ENCODE results near the gene L2HGDH. TPM values are rescaled to one million over a fixed set of nuclear protein-coding genes. Genes with fewer than 3 reads are reported as not detected.
A peak's percentile ranks its signal among the peaks of the same experiment; 100 is the strongest.

L2HGDH gene
- total RNA-seq, 3 donors from 2014 or later (not counting 1 experiment from before 2014, with no cell fraction given) = 4.2 to 5.6 (median 5.4) TPM

DNA sequence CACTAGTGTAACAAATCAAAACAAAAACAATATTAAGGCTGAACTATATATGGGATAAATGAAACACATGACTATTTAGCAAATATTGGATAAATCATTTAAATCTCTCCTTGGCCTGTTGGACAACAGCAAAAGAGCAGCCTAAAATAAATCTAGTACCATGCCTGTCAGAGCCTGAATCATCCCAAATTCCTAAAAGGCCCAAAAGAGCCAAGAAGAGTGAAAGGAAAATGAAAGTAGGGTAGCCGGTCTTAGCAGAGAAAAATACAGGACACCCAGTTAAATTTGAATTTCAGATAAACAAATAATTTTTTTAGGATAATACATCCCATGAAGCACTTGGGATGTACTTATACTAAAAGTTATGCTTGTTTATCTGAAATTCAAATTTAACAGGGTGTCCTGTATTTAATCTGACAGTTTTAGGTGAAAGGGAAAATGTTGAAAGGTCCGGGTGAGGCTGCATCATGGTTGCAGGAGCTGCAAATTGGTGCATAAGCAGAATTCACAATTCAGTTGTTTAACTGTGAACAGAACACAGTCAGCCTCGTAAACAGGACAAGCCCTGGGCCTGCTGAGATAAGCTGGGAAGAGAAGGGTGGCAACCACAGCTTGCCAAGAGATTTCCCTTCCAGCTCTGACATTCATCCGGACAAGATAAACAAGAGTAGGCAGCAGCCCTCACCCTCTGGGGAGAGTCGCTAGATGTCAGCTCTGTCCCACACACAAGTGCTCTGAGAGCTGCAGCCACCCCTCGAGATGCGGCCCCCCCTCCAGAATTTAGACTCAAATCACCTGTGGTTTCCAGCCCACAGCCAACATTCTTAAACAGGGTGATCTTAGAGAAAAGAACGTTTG, 30.4 kb upstream of the L2HGDH start:
- peak in 1 of 2 donors; percentile 68 for DNase-seq
- Histone ChIP-seq H3K36me3 (ENCODE audit: control insufficient read depth, insufficient read depth, low read length) (peaks cover 7% of the 10 kb centered on the region), H3K4me1 (ENCODE audit: control insufficient read depth, insufficient read depth, low read length) (peaks cover 7% of the 10 kb centered on the region), H3K27me3 (ENCODE audit: control insufficient read depth, insufficient read depth, low read length) (no peaks in the 10 kb centered on the region), H3K4me3 (ENCODE audit: low read length) (no peak overlapping the region), H3K27ac (ENCODE audit: low read length) (no peak overlapping the region), H3K9me3 (ENCODE audit: control insufficient read depth, insufficient read depth, low read length) (no peaks in the 10 kb centered on the region)
- intact Hi-C loops (cut with micrococcal nuclease) = loop anchor here (1.0 to 5.0 kb wide), 2 partner anchors 190 to 518 kb away; partner anchors contain the start of gene MAP4K5
- Mint-ChIP-seq H3K27me3 (ENCODE audit: low read depth in 2 of 2) (no peaks in the 10 kb centered on the region), H3K27ac (peak overlapping the region in 1 of 2 donors; percentile 70), H3K4me1 (peaks cover 16 to 27% of the 10 kb centered on the region in 2 donors), H3K4me3 (peak overlapping the region; percentile 40), H3K9me3 (no peaks in the 10 kb centered on the region), H3K36me3 (no peaks in the 10 kb centered on the region)
- TF ChIP-seq, protein P1, sequence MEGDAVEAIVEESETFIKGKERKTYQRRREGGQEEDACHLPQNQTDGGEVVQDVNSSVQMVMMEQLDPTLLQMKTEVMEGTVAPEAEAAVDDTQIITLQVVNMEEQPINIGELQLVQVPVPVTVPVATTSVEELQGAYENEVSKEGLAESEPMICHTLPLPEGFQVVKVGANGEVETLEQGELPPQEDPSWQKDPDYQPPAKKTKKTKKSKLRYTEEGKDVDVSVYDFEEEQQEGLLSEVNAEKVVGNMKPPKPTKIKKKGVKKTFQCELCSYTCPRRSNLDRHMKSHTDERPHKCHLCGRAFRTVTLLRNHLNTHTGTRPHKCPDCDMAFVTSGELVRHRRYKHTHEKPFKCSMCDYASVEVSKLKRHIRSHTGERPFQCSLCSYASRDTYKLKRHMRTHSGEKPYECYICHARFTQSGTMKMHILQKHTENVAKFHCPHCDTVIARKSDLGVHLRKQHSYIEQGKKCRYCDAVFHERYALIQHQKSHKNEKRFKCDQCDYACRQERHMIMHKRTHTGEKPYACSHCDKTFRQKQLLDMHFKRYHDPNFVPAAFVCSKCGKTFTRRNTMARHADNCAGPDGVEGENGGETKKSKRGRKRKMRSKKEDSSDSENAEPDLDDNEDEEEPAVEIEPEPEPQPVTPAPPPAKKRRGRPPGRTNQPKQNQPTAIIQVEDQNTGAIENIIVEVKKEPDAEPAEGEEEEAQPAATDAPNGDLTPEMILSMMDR (IDR thresholded peaks at IDR 0.05) = peak; percentile 51
- ATAC-seq = peak; percentile 86 to 99 (median 93)
- 8% methylated on average over 7 of the region's 8 CpGs for WGBS (ENCODE audit: insufficient coverage)

DNA sequence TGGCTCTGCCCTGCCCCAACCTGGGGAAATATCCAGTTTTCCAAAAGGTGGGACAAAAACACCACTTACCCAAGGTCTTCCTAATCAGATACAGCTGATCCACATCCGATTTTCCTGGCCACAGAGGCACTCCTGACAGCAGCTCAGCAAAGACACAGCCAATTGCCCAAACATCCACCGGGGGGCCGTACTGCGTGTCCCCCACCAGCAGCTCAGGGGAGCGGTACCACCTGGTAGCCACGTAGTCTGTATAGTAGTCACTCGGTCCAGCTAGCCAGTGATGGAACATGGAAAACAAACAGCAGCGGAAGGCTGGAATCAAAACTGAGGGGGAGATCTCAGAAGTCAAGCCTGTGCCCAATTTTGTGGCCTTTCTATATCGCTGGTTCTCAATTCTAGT, 28.9 kb upstream of the L2HGDH start:
- Mint-ChIP-seq H3K4me3 (no peak overlapping the region), H3K27me3 (ENCODE audit: low read depth in 2 of 2) (no peaks in the 10 kb centered on the region), H3K36me3 (no peaks in the 10 kb centered on the region), H3K27ac (no peak overlapping the region), H3K9me3 (no peaks in the 10 kb centered on the region), H3K4me1 (peaks cover 17 to 28% of the 10 kb centered on the region in 2 donors)
- Histone ChIP-seq H3K4me1 (ENCODE audit: control insufficient read depth, insufficient read depth, low read length) (peaks cover 12% of the 10 kb centered on the region), H3K36me3 (ENCODE audit: control insufficient read depth, insufficient read depth, low read length) (peaks cover 7% of the 10 kb centered on the region), H3K9me3 (ENCODE audit: control insufficient read depth, insufficient read depth, low read length) (no peaks in the 10 kb centered on the region), H3K27ac (ENCODE audit: low read length) (no peak overlapping the region), H3K4me3 (ENCODE audit: low read length) (no peak overlapping the region), H3K27me3 (ENCODE audit: control insufficient read depth, insufficient read depth, low read length) (no peaks in the 10 kb centered on the region)
- TF ChIP-seq, protein P1 (IDR thresholded peaks at IDR 0.05) = no peak
- WGBS (ENCODE audit: insufficient coverage) = 94% methylated on average over 8 of the region's 9 CpGs
- ATAC-seq (no peak), DNase-seq (no peak)
- intact Hi-C loops (cut with micrococcal nuclease) = loop anchor here (5.0 kb wide), 1 partner anchor 191 kb away; the partner anchor contains the start of gene MAP4K5

DNA sequence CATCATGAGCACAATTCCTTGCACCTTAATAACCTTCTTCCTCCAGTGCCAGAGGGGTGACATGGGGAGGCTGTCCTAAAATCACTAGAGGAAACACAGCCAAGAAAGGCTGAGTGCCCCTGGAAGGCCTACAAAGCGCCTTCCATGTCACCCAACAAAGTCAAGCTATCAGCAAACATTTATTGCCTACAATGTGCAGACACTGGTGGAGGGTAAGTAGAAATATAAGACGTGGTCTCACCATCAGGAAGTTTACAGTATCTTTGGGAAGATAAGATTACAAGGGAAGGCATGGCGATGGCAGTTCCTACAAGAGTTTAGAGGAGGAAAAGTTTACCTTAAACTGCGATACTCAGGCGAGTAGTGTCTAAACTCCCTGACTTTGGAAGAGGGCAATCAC, 28.0 kb upstream of the L2HGDH start:
- intact Hi-C loops (cut with micrococcal nuclease) = loop anchor here (5.0 kb wide), 1 partner anchor 192 kb away; the partner anchor contains the start of gene MAP4K5
- 100% methylated on average over 4 of the region's 5 CpGs for WGBS (ENCODE audit: insufficient coverage)

More for the DNA sequence above, 28.0 kb upstream of the L2HGDH start:
- Histone ChIP-seq H3K27ac (ENCODE audit: low read length) (no peak overlapping the region), H3K27me3 (ENCODE audit: control insufficient read depth, insufficient read depth, low read length) (no peaks in the 10 kb centered on the region), H3K4me3 (ENCODE audit: low read length) (no peak overlapping the region), H3K4me1 (ENCODE audit: control insufficient read depth, insufficient read depth, low read length) (peaks cover 14% of the 10 kb centered on the region), H3K36me3 (ENCODE audit: control insufficient read depth, insufficient read depth, low read length) (peaks cover 7% of the 10 kb centered on the region), H3K9me3 (ENCODE audit: control insufficient read depth, insufficient read depth, low read length) (no peaks in the 10 kb centered on the region)
- Mint-ChIP-seq H3K4me1 (peaks cover 22 to 36% of the 10 kb centered on the region in 2 donors), H3K36me3 (no peaks in the 10 kb centered on the region), H3K4me3 (no peak overlapping the region), H3K9me3 (no peaks in the 10 kb centered on the region), H3K27ac (no peak overlapping the region), H3K27me3 (ENCODE audit: low read depth in 2 of 2) (no peaks in the 10 kb centered on the region)
- TF ChIP-seq, protein P1 (IDR thresholded peaks at IDR 0.05) = no peak
- DNase-seq (no peak), ATAC-seq (no peak)
